Activated naive CD4-positive, alpha-beta T cell treated with anti-CD3 and anti-CD28 coated beads, Interleukin-2, amount 50 U/mL, for 16 hours (primary cell): Measurements from ENCODE around the gene ZNRF1.
"Not testable (repeated sequence)": the region's sequence is repeated elsewhere in the genome, so short reads cannot be mapped to it uniquely, and the experiment has no call there.

Experiments used
- DNase-seq: peaks from one replicate; pipeline ENCODE4 v3.0.0-alpha.2; 2020

Gene ZNRF1

GRCh38 chr16:75003931-75004330, 5.1 kb downstream of the ZNRF1 start:
- no peak for DNase-seq

GRCh38 chr16:75004460-75004859, 5.6 kb downstream of the ZNRF1 start:
- DNase-seq, result no peak

GRCh38 chr16:75005697-75006096, 6.9 kb downstream of the ZNRF1 start:
- DNase-seq, result no peak

- DNase-seq, result no peak
Measured at GRCh38 chr16:75007443-75007842, 8.6 kb downstream of the ZNRF1 start.

GRCh38 chr16:75010427-75010826, 11.6 kb downstream of the ZNRF1 start:
- DNase-seq, result no peak

- peak; percentile 50 for DNase-seq
Measured at GRCh38 chr16:75011634-75012307, 12.9 kb downstream of the ZNRF1 start.

GRCh38 chr16:75012380-75013081, 13.7 kb downstream of the ZNRF1 start:
- DNase-seq, result no peak

- not testable (repeated sequence) for DNase-seq
Measured at GRCh38 chr16:75013123-75013522, 14.3 kb downstream of the ZNRF1 start.

- DNase-seq, result no peak
Measured at GRCh38 chr16:75014318-75014717, 15.5 kb downstream of the ZNRF1 start.

- not testable (repeated sequence) for DNase-seq
Measured at GRCh38 chr16:75016451-75017081, 17.7 kb downstream of the ZNRF1 start.

GRCh38 chr16:75017670-75018525, 19.1 kb downstream of the ZNRF1 start:
- no peak for DNase-seq

- no peak for DNase-seq
Measured at GRCh38 chr16:75019007-75019406, 20.2 kb downstream of the ZNRF1 start.

GRCh38 chr16:75019586-75019985, 20.8 kb downstream of the ZNRF1 start:
- DNase-seq, result no peak

GRCh38 chr16:75021410-75021809, 22.6 kb downstream of the ZNRF1 start:
- no peak for DNase-seq

- DNase-seq, result no peak
Measured at GRCh38 chr16:75022567-75022966, 23.7 kb downstream of the ZNRF1 start.

- no peak for DNase-seq
Measured at GRCh38 chr16:75023009-75023408, 24.2 kb downstream of the ZNRF1 start.

GRCh38 chr16:75024182-75024581, 25.4 kb downstream of the ZNRF1 start:
- no peak for DNase-seq

- DNase-seq, result no peak
Measured at GRCh38 chr16:75024594-75024993, 25.8 kb downstream of the ZNRF1 start.

GRCh38 chr16:75025761-75026160, 26.9 kb downstream of the ZNRF1 start:
- no peak for DNase-seq

GRCh38 chr16:75026239-75026891, 27.5 kb downstream of the ZNRF1 start:
- not testable (repeated sequence) for DNase-seq

GRCh38 chr16:75026892-75027391, 28.1 kb downstream of the ZNRF1 start:
- DNase-seq, result no peak

- DNase-seq, result no peak
Measured at GRCh38 chr16:75027520-75028300, 28.9 kb downstream of the ZNRF1 start.
